Adrenal gland (tissue), 12 donors: Measurements from ENCODE around the gene FSTL5. TPM values are rescaled to one million over a fixed set of nuclear protein-coding genes. Genes with fewer than 3 reads are reported as not detected.

Experiments
- DNase-seq, 7 donors: peaks; one replicate each; pipeline ENCODE4 v3.0.0-alpha.2; 2019 to 2020
- H3K27ac ChIP-seq, 5 donors: fragments of 200-600 bp; sonication (generic) in 4 of 5; 1 replicate in 3 of 5; 2 replicates in 2 of 5; pipeline versions ENCODE4 v1.5.1 to v1.8.0; 2016 to 2020; ENCODE audit warnings: mild to moderate bottlenecking in 1 of 5
- H3K27me3 ChIP-seq: fragments of 200-600 bp; 2 replicates; pipeline ENCODE4 v1.8.0; 2021
- H3K36me3 ChIP-seq, 2 donors: fragments of 200-600 bp; replicated peaks in 1 of 2; 1 replicate in 1 of 2; 2 replicates in 1 of 2; pipeline versions ENCODE4 v1.5.1 to v1.8.0; 2018 to 2022
- H3K4me1 ChIP-seq, 2 donors: fragments of 200-600 bp; replicated peaks in 1 of 2; 1 replicate in 1 of 2; 2 replicates in 1 of 2; pipeline versions ENCODE4 v1.5.1 to v1.8.0; 2018 to 2021
- H3K4me3 ChIP-seq, 4 donors: fragments of 200-600 bp; sonication (generic) in 3 of 4; one replicate each; pipeline ENCODE4 v1.5.1; 2016 to 2018
- H3K9me3 ChIP-seq, 3 donors: fragments of 200-600 bp; sonication (generic) in 1 of 3; replicated peaks in 1 of 3; 1 replicate in 2 of 3; 2 replicates in 1 of 3; pipeline versions ENCODE4 v1.5.1 to v1.8.0; 2016 to 2021
- POLR2A ChIP-seq, 2 donors: fragments of 450-650 bp; IDR thresholded peaks; one replicate each; pipeline ENCODE4 v1.6.1; 2017; ENCODE audit warnings: antibody characterized with exemption in 2 of 2, mild to moderate bottlenecking in 2 of 2, moderate library complexity in 1 of 2
- WGBS, 4 donors: extraction: QIAGEN DNeasy Blood & Tissue Kit in 2 of 4; methylation state at CpG; one replicate each; pipeline versions ENCODE4 v1.1.5 to v1.1.7; 2013 to 2017; 5-methylcytosine and 5-hydroxymethylcytosine counted together
- intact Hi-C, 2 donors: fragments of 100-400 bp; cut with DNase I; formaldehyde crosslinking; loops; one replicate each; pipeline versions ENCODE4 v1.14.1 to v1.15.0; 2022 to 2023
- polyA plus RNA-seq, 3 donors: library from polyadenylated mRNA; stranded (reverse); fragments of 200-250 nt in 2 of 3; fragments of 350-450 nt in 1 of 3; fragmentation: Illumina TruSeq in 1 of 3; extraction: RNeasy Lipid Tissue Mini Kit (QIAGEN cat#74804) in 1 of 3; gene quantifications; one replicate each; pipeline ENCODE4 v1.2.3, GENCODE V29; 2013 to 2014
- total RNA-seq, 9 donors: library from RNA; depleted of rRNA in 4 of 9; stranded (reverse); fragments of >200 nt in 4 of 9; fragments of 120-200 nt in 1 of 9; fragmentation: NEBNext Ultra II Directional in 1 of 9; extraction: Animal tissue kit (Norgen Biotek cat#: 25700) in 1 of 9; gene quantifications; one replicate each; pipeline versions ENCODE4 v1.1.0 to v1.2.4, GENCODE V29; 2013 to 2023
- TF ChIP-seq, protein P1 (sequence below), 6 experiments: fragments of 450-650 bp in 4 of 6; fragments of 200-600 bp in 2 of 6; sonication (generic) in 1 of 6; IDR thresholded peaks; 1 replicate in 5 of 6; 2 replicates in 1 of 6; pipeline versions ENCODE4 v1.5.1 to v1.8.0; 2016 to 2021; ENCODE audit warnings: antibody characterized with exemption in 6 of 6, mild to moderate bottlenecking in 2 of 6, moderate library complexity in 1 of 6
- donor health status: healthy with polysubstance abuse.
- donor health status: Bipolar disorder and iron deficiency.
- donor health status: DM: yes; HTN: yes; CAD: no.
- donor health status: DM: no; HTN: no; CAD: no.
- donor health status: DM: no; HTN: no; CAD: no.
- donor health status: DM: yes; HTN: yes; CAD: no.

Gene FSTL5
- total and polyA plus RNA-seq, 12 donors: 0.10 to 7.7 (median 0.64) TPM; not detected in 3

DNA sequence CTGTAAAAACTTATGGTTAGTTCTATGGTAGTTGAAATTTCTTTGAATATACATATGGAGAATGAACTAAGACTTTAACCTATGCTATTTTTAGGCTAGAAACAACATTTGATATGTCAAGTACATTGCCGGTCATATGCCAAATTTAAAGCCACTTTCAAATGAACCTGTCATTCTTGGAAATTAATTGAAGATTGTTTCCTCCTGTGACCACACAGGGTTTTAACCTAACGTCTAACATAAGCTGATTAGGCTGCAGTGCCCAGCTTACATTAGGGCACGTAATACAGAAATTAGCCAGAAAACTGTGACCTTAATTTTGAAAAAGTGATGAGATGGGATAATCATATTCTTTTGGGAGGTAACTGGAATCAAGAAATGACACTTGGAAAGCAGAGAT lies 645.9 kb downstream of the FSTL5 start:
- Histone ChIP-seq H3K9me3 (no peaks in the 10 kb centered on the region), H3K27me3 (no peaks in the 10 kb centered on the region), H3K36me3 (no peaks in the 10 kb centered on the region), H3K4me1 (no peaks in the 10 kb centered on the region), H3K27ac (no peak overlapping the region), H3K4me3 (no peak overlapping the region)
- no peak for DNase-seq
- TF ChIP-seq, protein P1, sequence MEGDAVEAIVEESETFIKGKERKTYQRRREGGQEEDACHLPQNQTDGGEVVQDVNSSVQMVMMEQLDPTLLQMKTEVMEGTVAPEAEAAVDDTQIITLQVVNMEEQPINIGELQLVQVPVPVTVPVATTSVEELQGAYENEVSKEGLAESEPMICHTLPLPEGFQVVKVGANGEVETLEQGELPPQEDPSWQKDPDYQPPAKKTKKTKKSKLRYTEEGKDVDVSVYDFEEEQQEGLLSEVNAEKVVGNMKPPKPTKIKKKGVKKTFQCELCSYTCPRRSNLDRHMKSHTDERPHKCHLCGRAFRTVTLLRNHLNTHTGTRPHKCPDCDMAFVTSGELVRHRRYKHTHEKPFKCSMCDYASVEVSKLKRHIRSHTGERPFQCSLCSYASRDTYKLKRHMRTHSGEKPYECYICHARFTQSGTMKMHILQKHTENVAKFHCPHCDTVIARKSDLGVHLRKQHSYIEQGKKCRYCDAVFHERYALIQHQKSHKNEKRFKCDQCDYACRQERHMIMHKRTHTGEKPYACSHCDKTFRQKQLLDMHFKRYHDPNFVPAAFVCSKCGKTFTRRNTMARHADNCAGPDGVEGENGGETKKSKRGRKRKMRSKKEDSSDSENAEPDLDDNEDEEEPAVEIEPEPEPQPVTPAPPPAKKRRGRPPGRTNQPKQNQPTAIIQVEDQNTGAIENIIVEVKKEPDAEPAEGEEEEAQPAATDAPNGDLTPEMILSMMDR (IDR thresholded peaks at IDR 0.05): no peak
- no peak for TF ChIP-seq POLR2A (IDR thresholded peaks at IDR 0.05)
- intact Hi-C loops: no loop called here
- WGBS, 4 donors: 31 to 40% (median 37%) methylated on average over 3 of the region's 3 CpGs

DNA sequence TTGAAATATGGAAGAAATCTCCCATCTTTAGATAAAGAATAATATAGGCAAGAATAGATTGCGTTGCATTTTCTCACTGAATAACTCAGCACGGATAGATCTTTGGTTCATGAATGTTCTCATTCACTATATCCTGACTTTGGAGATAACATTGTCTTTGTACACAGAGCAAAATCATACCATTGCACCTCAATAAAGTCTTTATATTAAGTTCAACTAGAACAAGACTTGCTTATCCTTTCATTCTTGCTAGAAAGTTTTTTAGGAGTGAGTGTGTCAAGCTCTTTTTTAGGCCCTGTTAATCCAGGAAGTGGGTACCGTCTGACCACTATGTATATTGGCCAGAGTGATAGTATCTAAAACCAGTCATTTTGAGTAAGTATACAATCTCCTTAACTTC lies 658.7 kb downstream of the FSTL5 start:
- intact Hi-C loops: no loop called here
- no peaks in the 10 kb centered on the region for H3K36me3 ChIP-seq
- WGBS, 4 donors: 67 to 91% (median 84%) methylated on average over 3 of the region's 3 CpGs
- no peaks in the 10 kb centered on the region for H3K9me3 ChIP-seq
- no peaks in the 10 kb centered on the region for H3K27me3 ChIP-seq
- no peaks in the 10 kb centered on the region for H3K4me1 ChIP-seq
- DNase-seq: no peak
- H3K4me3 ChIP-seq: no peak overlapping the region
- H3K27ac ChIP-seq: no peak overlapping the region
- TF ChIP-seq POLR2A (IDR thresholded peaks at IDR 0.05): no peak
- TF ChIP-seq, protein P1 (IDR thresholded peaks at IDR 0.05): no peak

DNA sequence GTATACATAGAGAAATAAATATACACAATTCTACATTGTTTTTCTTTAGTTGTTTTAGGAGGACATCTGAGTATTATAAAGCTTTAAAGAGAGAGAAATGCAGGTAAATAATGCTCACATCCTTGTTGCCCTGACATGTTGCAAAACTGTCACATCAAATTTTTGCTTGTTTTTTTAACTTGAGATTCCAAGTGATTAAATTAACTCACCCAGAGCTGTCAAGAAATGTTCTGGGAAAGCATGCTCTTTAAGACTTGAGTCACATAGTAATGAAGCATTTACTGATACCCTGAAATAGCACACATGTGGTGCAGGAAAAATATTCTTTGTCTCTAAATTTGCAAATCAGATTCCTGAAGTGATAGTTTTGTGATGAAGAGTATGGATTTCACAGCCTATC lies 665.6 kb downstream of the FSTL5 start:
- no peak for DNase-seq
- intact Hi-C loops: no loop called here
- Histone ChIP-seq H3K9me3 (no peaks in the 10 kb centered on the region), H3K27me3 (no peaks in the 10 kb centered on the region), H3K36me3 (no peaks in the 10 kb centered on the region), H3K4me1 (no peaks in the 10 kb centered on the region), H3K27ac (no peak overlapping the region), H3K4me3 (no peak overlapping the region)
- TF ChIP-seq POLR2A (IDR thresholded peaks at IDR 0.05): no peak
- TF ChIP-seq, protein P1 (IDR thresholded peaks at IDR 0.05): no peak

GRCh38 chr4:161486461-161486860 lies 677.3 kb downstream of the FSTL5 start:
- intact Hi-C loops: no loop called here
- no peak for DNase-seq
- no peak overlapping the region for H3K27ac ChIP-seq
- no peaks in the 10 kb centered on the region for H3K27me3 ChIP-seq
- H3K36me3 ChIP-seq: no peaks in the 10 kb centered on the region
- no peaks in the 10 kb centered on the region for H3K4me1 ChIP-seq
- no peaks in the 10 kb centered on the region for H3K9me3 ChIP-seq
- WGBS, 4 donors: 58 to 72% (median 65%) methylated on average over 1 of the region's 1 CpG
- no peak for TF ChIP-seq POLR2A (IDR thresholded peaks at IDR 0.05)
- TF ChIP-seq, protein P1 (IDR thresholded peaks at IDR 0.05): no peak
- H3K4me3 ChIP-seq: no peak overlapping the region
